Measurements from ENCODE around the gene TIAM2. TPM values are rescaled to one million over a fixed set of nuclear protein-coding genes. Genes with fewer than 3 reads are reported as not detected.

Gene TIAM2
- total and polyA plus RNA-seq, 10 donors, result 4.3 to 21.9 (median 12.9) TPM

DNA sequence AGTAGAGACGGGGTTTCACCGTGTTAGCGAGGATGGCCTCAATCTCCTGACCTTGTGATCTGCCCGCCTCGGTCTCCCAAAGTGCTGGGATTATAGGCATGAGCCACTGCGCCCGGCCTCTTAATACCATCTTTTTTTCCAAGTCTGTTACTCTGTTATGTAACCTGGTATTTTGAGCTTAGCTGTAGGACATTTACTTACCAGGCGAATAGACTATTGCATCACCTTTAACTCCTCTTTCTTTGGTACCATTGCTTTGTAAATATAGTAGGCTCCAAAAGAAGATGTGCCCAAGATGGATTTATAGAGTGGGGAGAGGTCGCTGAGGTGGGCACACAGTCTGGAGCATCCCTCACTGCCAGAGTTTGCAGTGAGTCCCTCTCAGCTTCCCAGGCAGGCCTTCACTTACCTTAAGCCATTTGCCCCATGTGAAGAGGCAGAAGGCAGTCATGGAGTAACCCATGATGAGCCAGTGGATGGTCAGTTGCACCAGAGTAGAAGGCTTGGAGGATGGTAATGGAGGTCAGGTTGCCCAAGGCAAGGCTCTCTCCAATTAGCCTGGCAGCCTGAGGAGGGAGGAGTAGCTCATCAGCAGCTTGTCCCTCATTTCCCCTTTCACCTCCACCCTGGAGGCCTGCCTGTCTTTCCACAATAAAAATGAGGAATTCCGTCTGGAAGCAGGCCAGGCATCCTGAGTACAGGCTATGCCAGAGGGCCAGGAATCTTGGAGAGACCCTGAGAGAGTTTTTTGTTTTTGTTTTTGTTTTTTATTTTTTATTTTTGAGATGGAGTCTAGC, 9.7 kb downstream of the TIAM2 start:
- no peak for DNase-seq
- intact Hi-C loops (cut with DNase I; ENCODE audit: low total_unique reads), result no loop called here
- H3K4me3 ChIP-seq, result no peak overlapping the region
- H3K36me3 ChIP-seq, result no peaks in the 10 kb centered on the region
- no peaks in the 10 kb centered on the region for H3K4me1 ChIP-seq
- peaks cover 0 to 1% (median 0%) of the 10 kb centered on the region in 7 donors for H3K27me3 ChIP-seq (replicated peaks in 1 of 7)
- no peak overlapping the region for H3K27ac ChIP-seq
- TF ChIP-seq POLR2AphosphoS5 (IDR thresholded peaks at IDR 0.05) (no peak), POLR2A (IDR thresholded peaks at IDR 0.05) (no peak)
- TF ChIP-seq, protein P1, sequence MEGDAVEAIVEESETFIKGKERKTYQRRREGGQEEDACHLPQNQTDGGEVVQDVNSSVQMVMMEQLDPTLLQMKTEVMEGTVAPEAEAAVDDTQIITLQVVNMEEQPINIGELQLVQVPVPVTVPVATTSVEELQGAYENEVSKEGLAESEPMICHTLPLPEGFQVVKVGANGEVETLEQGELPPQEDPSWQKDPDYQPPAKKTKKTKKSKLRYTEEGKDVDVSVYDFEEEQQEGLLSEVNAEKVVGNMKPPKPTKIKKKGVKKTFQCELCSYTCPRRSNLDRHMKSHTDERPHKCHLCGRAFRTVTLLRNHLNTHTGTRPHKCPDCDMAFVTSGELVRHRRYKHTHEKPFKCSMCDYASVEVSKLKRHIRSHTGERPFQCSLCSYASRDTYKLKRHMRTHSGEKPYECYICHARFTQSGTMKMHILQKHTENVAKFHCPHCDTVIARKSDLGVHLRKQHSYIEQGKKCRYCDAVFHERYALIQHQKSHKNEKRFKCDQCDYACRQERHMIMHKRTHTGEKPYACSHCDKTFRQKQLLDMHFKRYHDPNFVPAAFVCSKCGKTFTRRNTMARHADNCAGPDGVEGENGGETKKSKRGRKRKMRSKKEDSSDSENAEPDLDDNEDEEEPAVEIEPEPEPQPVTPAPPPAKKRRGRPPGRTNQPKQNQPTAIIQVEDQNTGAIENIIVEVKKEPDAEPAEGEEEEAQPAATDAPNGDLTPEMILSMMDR (IDR thresholded peaks at IDR 0.05 in 8 of 11, conservative IDR thresholded peaks at IDR 0.05 in 3 of 11), result no peak
- H3K9me3 ChIP-seq, result no peaks in the 10 kb centered on the region
- 88 to 95% (median 92%) methylated on average over 10 of the region's 10 CpGs for WGBS, 5 donors

DNA sequence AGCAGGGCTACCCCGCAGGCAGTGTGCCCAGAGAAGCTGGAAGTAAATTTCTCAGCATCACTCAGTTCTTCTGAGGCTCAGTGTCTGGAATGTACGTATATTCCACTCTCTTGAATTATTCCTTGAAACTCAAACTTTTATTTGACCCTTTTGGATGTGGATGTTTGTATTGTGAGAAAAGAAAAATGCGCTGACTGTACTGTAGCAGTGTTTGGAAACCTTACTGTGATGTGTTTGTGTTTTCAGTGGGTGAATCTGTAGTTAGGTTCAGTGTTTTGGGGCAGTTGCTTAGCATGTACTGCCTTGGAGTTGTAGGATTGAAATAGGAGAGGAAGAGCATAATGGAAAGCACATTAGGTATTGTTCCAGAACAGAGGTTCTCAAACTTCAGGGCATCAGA, 13.5 kb downstream of the TIAM2 start:
- no peaks in the 10 kb centered on the region for H3K27me3 ChIP-seq (replicated peaks in 1 of 7)
- no peaks in the 10 kb centered on the region for H3K36me3 ChIP-seq
- no peaks in the 10 kb centered on the region for H3K4me1 ChIP-seq
- 89 to 99% (median 93%) methylated on average over 3 of the region's 3 CpGs for WGBS, 5 donors
- intact Hi-C loops (cut with DNase I; ENCODE audit: low total_unique reads), result no loop called here
- no peak for DNase-seq
- H3K4me3 ChIP-seq, result no peak overlapping the region
- H3K9me3 ChIP-seq, result no peaks in the 10 kb centered on the region
- no peak for TF ChIP-seq POLR2AphosphoS5 (IDR thresholded peaks at IDR 0.05)
- TF ChIP-seq POLR2A (IDR thresholded peaks at IDR 0.05), result no peak
- TF ChIP-seq, protein P1 (IDR thresholded peaks at IDR 0.05 in 8 of 11, conservative IDR thresholded peaks at IDR 0.05 in 3 of 11), result no peak
- H3K27ac ChIP-seq, result no peak overlapping the region

DNA sequence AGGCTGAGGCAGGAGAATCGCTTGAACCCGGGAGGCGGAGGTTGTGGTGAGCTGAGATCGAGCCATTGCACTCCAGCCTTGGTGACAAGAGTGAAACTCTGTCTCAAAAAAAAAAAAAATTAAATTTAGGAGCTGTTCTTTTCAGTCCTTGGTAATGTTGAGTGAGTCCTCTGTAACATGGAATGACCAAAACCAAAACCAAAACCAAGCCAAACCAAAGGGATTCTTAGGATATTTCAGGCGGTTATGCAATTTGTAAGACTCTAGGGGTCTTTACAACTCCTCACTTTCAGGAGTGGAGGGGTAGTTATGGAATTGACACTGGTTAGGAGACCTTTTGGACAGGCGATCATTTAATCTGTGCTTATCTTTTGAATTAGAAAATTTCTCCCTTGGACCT, 15.8 kb downstream of the TIAM2 start:
- H3K4me3 ChIP-seq, result no peak overlapping the region
- TF ChIP-seq POLR2A (IDR thresholded peaks at IDR 0.05) (no peak), POLR2AphosphoS5 (IDR thresholded peaks at IDR 0.05) (no peak)
- TF ChIP-seq, protein P1 (IDR thresholded peaks at IDR 0.05 in 8 of 11, conservative IDR thresholded peaks at IDR 0.05 in 3 of 11), result no peak
- no peaks in the 10 kb centered on the region for H3K27me3 ChIP-seq (replicated peaks in 1 of 7)
- no peaks in the 10 kb centered on the region for H3K9me3 ChIP-seq
- 83 to 97% (median 89%) methylated on average over 6 of the region's 6 CpGs for WGBS, 5 donors
- H3K27ac ChIP-seq, result no peak overlapping the region
- no peak for DNase-seq
- no peaks in the 10 kb centered on the region for H3K36me3 ChIP-seq
- intact Hi-C loops (cut with DNase I; ENCODE audit: low total_unique reads), result no loop called here
- H3K4me1 ChIP-seq, result no peaks in the 10 kb centered on the region

DNA sequence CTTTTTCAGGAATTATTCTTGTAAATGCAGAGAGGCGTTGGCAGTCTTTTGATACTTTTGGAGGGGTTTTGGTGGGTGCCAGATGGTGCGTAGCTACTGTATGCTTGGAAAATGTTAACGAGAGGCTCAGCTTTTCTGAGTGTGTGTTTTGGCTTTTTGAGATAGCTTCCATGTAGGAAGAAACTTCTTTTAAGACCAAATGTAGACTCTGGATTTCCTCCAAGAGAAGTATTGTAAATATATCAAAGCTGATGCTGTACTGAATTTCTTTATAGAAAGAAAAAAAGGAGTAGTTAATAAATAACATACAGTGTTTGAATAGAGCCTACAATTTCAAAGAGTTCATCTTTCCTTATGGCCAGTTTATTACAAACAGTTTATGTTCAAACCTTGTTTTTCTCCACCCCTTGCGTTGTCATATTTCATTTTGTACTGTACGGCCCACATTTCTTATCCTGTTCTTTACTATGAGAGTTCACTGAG, 16.7 kb downstream of the TIAM2 start:
- intact Hi-C loops (cut with DNase I; ENCODE audit: low total_unique reads), result no loop called here
- 91 to 97% (median 96%) methylated on average over 5 of the region's 5 CpGs for WGBS, 5 donors
- H3K4me1 ChIP-seq, result no peaks in the 10 kb centered on the region
- H3K27me3 ChIP-seq (replicated peaks in 1 of 7), result no peaks in the 10 kb centered on the region
- H3K27ac ChIP-seq, result no peak overlapping the region
- no peak overlapping the region for H3K4me3 ChIP-seq
- no peaks in the 10 kb centered on the region for H3K9me3 ChIP-seq
- H3K36me3 ChIP-seq, result no peaks in the 10 kb centered on the region
- DNase-seq, result no peak
- TF ChIP-seq POLR2AphosphoS5 (IDR thresholded peaks at IDR 0.05) (no peak), POLR2A (IDR thresholded peaks at IDR 0.05) (no peak)
- TF ChIP-seq, protein P1 (IDR thresholded peaks at IDR 0.05 in 8 of 11, conservative IDR thresholded peaks at IDR 0.05 in 3 of 11), result no peak

Data from spleen (tissue), 11 donors.